Daoy (cell line): ENCODE data around the gene VEGFD. TPM values are rescaled to one million over a fixed set of nuclear protein-coding genes. Genes with fewer than 3 reads are reported as not detected.

Experiments
- DNase-seq: peaks from one replicate; pipeline ENCODE4 v3.0.0-alpha.2; 2015; ENCODE audit warnings: low read depth
- total RNA-seq: library from RNA; depleted of rRNA; stranded (reverse); fragments of >200 nt; shearing (Covaris generic); gene quantifications from 2 replicates; pipeline ENCODE4 v1.2.3, GENCODE V29; 2014

VEGFD gene
- total RNA-seq, 1 experiment from 2014 or later: 1.1 TPM

DNA sequence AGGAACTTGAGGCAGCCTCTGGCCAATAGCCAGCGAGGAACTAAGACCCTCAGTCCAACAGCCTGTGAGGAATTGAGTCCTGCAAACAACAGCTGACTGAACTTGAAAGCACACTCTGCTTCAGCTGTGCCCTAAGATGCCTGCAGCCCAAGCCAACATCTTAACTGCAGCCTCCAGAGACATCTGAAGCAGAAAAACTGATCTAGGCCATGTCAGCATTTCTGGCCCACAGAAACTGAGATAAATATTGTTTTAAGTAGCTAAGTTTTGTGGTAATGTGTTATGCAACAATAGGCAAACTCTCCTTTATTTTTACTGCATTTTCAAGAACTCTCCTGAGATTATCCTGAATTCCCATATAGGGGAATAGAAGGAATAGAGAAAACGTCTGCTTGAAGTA lies 24.5 kb downstream of the VEGFD start:
- DNase-seq: no peak

DNA sequence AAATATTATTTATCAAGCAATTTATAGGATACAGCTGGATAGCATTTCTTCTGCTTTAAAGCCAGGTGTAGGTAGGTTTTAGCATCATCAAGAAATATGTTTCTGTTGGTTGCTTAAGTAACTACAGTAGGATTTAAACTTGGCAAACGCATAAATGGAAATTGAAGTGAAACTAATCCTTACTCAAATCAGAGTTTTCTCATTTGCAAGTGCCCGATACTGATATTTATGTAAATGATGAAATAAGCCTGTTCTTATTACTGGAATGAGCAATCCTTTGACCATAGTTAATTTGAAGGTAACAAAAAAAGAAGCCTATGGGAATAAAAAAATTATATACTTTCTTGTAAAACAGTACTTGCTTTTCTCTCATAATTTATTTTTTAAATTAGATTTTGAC lies 25.7 kb downstream of the VEGFD start:
- DNase-seq: no peak

DNA sequence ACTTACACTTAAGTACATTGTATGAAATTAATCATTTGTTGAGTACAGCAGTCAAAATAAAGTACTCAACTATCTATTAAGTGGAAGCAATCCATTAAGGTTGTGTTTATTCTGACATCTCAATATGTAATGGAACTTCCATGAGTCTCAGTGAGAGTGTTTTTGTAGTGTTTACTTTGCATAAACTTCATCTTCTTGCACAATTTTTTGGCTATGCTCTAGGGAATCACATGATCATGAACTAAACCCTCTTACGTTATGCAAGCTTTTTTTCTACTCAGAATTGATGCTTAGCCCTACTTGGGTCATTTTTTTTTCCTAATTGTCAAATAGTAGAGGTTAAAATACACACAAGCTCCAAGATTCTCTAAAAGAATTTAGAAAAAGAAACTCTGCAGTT lies 27.8 kb downstream of the VEGFD start:
- no peak for DNase-seq

DNA sequence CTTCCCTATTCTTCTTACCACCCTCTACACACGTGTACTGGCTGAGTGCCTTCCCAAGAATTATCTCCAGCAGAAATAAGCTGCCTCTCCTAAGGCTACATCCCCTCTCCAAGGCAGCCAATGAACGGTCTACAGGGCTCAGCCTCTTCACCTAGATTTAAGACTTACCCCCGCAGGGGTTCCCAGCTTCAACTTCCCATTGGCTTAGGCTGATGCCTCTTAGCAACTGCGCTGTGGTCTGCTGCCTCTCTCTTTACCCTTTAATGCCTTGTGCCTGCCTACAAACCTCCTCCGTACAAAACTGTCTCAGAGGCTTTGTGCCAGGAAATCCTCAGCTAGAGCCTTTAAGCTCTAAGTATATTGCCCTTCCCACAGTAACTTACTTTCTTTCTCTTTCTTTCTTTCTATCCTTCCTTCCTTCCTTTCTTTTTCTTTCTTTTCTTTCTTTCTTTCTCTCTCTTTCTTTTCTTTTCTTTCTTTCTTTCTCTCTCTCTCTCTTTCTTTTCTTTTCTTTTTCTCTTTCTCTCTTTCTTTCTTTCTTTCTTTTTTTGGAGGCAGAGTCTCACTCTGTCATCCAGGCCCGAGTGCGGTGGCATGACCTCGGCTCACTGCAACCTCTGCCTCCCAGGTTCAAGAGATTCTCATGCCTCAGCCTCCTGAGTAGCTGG lies 33.8 kb downstream of the VEGFD start:
- no peak for DNase-seq

DNA sequence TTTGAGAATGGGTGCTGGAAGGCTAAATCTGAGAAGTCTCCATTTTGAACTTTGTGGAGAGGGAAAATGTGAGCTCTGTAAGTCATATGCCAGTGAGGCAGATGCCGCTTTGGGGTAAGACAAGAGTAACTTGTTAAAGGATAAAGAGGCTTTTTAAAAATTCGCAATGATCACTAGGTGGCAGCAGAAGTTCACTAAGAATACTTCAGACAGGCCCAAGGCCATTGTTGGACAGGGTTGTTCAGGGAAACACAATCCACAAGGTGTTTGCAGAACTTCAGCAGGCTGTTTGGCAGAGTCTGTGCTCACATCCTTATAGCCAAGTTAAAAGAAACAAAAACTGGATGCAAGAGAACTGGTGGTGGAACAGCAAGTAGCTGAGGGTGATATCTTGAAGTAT lies 35.2 kb downstream of the VEGFD start:
- DNase-seq: peak; percentile 15

DNA sequence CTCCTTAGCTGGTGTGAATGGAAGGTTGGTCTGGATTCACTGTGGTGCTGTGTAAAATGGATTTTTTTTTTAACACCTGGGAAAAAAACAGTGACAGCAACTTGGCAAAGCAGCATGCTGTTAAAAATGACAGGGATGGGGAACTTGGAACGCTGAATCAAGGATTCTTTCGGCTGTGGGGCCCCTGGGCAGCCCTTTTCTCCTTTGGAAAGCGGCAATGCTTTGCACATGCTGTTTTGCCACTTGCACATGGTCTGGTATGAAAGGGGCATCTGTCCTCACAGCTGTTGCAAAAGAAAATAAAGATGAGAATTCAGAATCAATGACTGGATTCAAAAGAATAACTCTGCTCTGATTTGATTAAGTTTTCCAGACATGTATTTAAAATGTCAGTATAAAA lies 38.2 kb downstream of the VEGFD start:
- no peak for DNase-seq

DNA sequence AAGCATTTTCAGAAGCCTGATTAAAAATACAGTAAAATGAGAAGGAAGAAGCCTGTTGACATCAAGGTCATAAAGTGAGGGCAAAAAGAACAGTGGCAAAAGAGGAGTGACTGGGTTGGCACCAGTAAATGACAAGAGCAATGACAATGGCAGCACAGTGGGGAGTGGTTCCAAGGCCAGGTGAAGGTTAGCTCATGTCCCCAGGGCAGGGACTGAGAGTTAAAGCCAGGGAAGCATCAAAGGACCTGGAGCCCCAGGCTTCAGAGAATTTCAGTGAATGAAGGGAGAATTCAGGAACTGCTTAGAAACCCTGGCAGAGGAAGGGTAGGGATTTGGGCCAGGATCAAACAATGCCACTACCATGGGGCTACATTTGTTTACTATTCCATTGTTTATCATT lies 40.1 kb downstream of the VEGFD start:
- no peak for DNase-seq

DNA sequence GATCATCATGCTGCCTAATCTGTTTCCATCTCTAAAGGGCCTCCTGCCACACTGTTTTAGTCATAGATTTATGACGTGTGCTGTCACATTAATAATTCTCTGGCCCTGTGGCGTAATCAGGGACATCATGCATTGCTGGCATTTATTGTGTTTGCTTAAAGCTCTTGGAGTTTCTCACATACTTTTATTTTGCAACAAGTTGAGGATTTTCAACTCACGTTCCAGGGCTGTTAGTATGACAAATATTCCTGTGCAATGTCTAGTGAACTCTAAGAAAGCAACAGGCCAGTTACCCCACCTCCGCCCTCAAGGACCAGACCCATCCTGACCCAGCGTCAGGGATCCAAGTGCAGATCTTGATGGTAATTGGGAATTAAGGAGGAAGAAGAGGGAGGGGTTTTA lies 41.1 kb downstream of the VEGFD start:
- no peak for DNase-seq

DNA sequence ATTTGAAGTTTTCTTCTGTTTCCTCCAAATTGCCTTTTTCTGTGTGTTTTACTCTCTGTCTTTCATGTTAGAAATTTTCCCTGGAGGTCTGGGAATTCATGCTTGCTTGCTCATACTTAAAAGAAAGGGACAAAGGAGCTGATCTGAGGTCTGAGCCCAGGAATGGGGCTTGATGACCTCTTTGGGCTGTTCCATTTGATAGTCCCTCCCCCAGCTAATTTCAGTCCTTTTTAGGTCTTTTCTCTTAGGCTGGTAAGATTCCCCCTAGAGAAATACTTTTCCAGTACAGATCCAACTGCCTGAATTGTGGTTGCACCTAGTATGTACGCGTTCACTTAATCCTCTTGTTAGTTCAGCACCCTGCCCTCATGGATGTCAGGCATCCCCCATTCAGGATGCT lies 43.3 kb downstream of the VEGFD start:
- no peak for DNase-seq

DNA sequence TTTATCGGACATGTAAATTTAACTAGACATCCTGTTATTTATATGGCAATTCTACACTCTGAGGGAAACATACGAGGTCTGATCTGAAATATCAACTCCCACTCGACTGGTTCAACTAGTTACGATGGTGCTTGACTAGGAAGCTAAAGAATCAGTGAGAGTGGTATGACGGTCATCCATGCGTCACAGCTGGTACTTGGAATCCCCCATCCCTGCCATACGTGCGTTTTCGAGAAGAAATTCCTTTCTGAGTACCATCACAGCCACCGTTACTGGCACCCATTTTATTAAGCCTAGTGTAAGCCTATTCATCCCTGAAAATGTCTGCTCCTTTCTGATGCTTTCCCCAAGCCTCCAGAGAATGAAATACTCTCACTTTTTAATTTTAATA lies 48.2 kb downstream of the VEGFD start:
- peak; percentile 55 for DNase-seq

DNA sequence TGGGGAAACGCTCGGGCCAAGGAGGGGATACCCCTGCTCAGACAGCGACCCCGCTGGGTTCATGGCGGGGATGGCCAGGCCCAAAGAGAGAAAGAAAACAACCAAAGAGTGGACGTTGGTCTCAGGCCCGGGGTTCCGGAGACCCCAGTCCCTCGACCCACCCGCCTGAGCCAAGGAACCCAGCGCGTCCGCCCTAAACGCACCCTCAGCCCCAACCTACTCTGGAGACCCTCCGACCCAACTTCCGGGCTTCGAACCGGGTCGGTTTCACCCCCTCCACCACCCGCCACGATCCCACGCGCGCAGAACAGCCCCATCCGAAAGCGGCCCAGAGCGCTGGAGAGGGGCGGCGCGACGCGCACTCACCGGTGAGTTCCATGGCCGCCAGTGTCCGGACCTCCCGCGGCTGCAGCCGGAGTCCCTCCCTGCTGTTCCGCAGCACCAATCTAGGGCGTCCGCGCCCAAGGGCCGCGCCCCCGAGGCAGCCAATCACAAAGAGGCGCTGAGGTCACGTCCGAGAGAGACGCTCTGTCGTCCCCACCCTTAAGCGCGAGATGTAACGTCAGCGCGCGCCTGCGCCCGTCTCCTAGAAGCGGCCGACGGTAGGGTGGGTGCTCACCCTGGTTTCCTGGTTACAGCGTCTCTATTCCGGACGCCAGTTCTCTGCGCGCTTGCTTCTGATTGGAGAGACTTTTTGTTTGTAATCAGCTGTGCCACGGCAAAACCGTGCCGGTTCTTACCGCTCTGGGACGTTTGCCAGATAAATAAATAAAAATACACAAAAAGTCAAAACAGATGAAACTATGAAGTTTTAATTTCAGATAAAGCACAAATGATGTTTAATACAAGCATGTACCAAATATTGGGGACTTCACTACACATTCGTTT lies 48.8 kb downstream of the VEGFD start, which contains the start of gene PIGA:
PIGA (minus strand) TSS at position 389 of the 888 bp plus-strand sequence. CDS start 3,593 bp downstream, outside the sequence.
- peak; percentile 96 for DNase-seq

DNA sequence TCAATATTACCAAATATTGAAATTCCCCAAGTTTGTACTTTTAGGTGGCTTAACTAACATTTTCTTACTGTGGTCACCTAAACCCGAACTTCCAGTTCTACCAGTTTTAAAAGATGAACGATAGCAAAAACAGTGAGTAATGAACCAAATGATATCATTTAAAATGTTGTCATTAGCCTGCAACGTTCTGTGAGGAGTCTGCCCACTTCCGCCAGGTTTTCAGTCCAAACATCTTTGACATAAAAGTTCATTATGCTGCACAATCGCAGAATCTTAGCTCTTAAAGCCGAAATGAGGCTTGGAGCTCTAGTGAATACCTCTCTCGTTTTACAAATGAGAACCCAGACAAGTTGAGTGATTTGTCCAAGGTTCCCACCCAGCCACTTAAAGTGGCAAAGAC lies 49.7 kb downstream of the VEGFD start:
- DNase-seq: peak; percentile 5

DNA sequence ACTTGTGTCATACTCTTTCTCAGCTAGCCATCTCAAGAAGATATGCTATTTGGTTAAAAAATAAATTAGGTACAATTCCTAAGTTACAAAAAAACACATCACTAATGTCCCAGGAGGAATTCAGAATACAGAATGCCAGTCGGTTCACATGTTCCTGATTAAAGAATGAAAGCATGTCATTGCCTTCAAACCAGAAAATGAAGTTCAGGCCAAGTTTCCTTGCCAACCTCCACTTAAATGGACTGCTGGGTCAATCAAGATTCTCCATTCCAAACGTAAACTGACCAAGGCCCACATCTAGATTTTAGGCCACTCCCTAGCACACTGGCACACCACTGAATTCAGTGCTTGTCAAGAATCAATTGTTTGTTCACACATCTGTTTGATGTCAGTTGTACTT lies 55.4 kb downstream of the VEGFD start:
- DNase-seq: no peak

DNA sequence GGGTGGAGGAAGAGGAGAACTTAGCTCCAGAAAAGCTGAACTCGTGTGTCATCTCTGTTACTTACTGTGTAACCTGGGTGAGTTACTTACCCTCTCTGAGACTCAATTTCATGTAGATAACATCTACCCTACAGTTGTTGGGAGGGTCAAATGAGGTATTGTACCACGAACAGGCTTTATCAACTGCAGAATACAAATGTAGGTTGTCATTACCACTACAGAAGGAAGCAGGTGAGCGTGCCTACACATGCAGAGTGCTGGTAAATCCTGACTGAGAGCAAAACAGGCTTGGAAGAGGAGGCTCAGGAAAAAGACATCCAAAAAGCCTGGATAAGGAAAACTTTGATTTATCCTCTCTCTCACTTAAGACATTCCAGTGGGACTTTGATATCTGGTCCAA lies 56.1 kb downstream of the VEGFD start:
- DNase-seq: no peak

DNA sequence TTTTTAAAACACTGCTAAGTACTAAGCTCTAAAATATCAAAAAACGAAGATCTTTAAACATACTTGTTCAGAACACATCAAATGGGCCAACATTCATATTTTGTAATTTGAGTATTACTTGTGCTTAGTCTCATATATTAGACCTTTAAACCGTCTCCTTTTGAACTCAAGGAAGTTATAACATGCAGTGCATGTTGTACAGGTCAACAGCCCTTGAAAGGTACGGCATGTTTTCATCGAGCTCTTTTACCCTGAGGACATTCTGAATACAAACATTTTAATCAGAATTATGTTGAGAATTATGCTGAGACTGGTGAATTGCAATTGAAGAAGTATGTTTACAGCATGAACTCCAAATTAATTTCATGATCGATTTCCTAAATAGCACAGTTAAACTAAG lies 61.7 kb downstream of the VEGFD start:
- no peak for DNase-seq

DNA sequence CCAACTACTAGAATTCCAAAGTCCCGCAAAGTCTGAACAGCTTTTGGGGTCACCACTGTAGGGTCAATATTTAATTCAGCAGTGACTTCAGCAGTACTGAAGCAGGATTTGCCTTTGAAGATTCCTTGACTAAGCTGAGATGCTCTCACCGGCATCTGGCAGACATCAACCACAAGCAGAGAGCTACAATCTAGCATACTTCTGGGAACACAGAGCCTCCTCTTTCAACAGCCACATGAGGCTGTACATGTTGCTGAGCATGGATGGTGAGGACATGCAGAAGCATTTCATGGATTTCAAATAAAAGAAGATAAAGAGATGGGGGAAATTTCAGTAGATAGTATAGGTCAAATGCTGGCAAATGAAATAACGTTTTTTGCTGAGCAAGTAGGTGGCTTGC lies 62.1 kb downstream of the VEGFD start:
- DNase-seq: no peak

DNA sequence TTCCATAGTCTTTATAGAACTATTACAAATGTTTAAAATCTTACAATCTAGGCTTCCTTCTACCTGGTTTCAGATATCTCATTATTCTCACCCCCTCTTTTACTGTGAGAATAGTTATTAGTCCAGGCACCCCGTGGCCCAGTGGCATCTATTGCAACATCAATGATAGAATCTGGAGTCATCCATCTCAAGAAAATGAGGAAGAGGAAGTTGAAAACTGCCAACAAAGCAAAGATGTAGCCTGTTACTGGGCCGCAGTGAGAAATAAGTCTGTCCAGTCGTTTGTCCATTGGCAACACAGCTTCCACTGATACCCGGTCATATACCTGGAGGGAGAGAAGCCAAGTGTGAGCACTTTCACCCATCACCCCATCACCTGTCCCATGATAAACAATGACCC lies 62.8 kb downstream of the VEGFD start:
- DNase-seq: no peak

DNA sequence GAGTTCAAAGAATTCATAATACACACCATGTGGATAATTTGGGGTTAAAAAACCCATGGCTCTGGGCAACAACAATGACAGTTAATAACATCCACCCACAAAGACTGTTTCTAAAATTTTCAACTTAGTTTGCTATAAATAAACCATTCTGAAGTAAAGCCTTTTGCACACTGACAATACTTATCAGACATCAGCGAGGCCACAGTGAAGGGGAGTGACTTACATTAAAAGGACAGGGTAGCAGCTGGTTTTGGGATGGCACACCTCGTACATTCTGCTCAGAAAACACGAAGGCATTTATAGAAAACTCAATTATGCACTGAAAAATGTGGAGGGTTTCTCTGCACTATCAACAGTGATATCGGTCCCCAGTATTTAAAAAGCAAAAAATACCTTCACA lies 63.9 kb downstream of the VEGFD start:
- DNase-seq: no peak

DNA sequence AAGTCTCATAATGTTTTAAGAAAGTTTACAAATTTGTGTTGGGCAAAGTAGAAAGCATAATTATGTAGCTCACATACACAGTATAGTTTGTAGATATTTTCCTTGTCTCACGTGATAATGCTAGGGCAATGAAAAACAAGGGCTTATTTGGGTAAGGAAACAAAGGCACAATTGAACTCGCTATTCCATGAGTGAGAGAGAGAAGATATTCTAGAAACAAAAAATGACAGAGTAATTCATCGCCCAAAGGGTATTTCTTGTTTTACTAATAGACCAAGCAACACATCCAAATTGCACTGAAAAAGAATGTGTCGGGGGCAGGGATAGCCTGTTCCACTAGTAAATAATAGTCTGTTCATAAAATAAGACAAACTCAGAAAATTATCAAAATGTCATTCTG lies 65.1 kb downstream of the VEGFD start:
- no peak for DNase-seq

DNA sequence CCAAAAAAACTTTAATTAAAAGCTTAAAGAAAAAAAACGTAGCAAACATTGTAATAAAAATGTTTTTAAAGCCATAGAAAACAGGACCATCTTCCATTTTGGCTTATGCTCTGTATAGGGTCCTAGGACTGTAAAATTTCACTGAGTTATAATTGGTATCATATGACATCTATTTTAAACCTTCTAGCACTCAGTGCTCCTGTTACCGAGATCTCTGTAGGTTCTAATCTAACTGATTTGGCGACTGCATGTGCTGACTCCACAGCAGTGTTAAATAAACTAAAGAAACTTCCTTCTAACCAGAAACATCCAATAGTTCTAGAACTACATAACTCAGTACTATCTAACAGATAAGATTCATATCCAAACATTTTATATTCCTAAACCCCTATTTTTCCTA lies 68.7 kb downstream of the VEGFD start, which contains the start of gene ASB11:
ASB11 (minus strand) TSS at position 132 of the 400 bp plus-strand sequence; CDS start at position 97, 35 bp downstream.
- DNase-seq: no peak

DNA sequence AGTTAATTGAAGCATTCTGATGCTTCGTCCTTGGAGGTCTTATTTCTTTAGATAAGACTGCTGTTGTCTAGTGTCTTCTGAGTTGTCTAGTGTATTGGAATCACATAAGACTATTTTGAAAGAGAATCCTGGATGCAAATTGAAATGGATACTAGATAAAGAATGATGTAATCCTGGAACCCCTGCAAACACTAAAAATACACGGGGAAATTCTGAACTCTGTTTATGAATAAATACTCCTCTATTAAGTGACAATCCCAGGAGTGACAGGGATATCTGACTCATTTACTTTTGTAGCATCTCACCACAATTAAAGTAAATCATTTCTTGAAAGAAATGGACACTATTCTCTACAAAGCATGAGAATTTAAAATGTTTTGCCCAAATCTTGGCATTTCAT lies 69.7 kb downstream of the VEGFD start:
- DNase-seq: no peak

DNA sequence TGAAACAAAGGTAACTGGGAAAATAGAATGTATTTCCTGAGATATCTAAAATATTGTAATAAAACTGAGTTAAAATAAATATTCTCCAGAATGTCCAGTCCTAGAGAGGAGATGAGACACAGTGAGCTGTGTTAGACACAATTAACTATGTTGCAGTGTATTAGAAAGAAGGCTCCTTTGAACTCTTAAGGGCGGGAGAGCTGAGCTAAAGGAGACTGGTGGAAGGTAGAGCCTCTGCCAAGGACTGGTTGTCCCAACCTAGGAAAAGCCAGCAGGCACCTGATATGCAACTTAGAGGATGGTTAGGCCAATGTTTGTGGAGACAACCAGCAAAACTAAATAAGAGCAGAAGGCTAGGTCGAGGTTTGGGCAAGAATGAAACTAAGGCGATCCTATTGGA lies 73.1 kb downstream of the VEGFD start:
- DNase-seq: no peak

DNA sequence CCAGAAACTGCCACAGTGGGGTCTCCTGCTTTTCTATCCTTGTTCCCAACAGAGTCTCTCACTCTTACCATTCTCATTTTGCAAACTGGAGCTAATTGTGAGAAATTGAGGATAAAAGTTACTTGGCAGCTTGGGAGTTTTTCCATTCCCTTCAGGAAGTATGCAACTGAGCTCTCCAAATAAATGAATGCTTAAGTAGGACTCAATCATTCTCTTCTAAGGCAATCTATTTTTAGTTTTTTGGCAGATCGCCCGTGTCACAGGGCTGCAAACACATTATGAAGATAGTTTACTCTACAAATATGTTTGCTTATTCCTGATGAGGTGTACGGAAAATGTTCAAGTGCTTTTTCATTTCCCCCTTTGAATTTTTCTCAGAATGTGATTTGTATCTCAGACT lies 74.1 kb downstream of the VEGFD start:
- DNase-seq: no peak
